Epithelial cell of esophagus (primary cell): Measurements from ENCODE around the gene ZNF19.
A peak's percentile ranks its signal among the peaks of the same experiment; 100 is the strongest.

Source experiments
- DNase-seq: peaks from one replicate; pipeline ENCODE4 v3.0.0; 2010; ENCODE audit warnings: low read depth
- H3K4me3 ChIP-seq: 2 replicates; pipeline ENCODE4 v1.5.1; 2011; ENCODE audit warnings: mild to moderate bottlenecking, low read length, control low read depth
- TF ChIP-seq, protein P1 (sequence below): IDR thresholded peaks from 2 replicates; pipeline ENCODE4 v1.5.1; 2011; ENCODE audit warnings: low read depth, mild to moderate bottlenecking, low read length, control low read depth, inconsistent platforms; ENCODE audit not compliant: insufficient read depth; ENCODE audit errors: missing control alignments

Gene ZNF19

DNA sequence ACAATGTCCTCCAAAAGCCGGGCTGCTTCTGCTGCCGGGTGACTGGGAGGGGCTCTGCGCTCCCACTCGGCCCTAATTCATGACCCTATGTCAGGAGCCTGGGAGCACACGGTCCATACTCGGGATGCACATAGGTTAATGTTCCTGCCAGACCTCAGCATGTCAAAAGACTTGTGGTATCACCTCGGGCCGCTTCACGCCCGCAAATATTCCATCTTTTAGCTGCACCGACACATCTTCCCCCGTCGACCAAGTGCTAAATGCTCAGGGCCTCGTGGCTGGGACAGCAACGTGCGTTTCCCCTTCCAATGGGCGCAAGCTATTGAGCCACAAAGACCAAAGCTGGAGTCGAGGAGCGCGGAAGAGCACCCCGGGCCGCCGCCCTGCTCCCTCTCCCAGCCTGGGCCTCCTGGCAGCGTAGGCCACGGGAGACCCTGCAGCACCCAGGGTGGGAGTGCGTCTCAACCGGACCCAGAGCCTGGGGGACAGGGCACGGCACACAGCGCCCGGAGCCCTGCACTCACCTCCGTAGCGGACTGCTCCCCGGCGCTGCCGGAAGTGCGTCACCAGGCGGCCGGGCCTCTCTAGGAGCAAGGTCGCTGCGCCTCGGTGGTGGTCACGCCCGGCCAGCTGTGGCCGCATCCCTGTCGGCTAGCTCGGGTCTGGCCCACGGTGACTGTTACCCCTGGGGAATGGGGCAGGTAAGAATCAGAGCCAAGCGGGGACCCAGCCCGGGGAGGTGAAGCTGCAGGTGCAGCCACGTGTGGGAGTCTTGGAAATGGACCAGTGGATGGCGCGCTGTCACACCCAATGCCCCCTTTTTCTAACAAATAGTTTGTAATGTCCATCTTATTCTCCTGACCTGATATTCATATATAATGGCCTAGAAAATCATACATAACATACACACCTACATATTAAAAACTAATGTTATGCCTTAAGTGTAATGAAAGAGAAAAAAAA, 27.2 kb downstream of the ZNF19 start, which contains the start of gene ZNF23:
Gene ZNF23 (minus strand): TSS at position 562 of the 963 bp plus-strand sequence. CDS start 5,451 bp downstream, outside the sequence.
- peak; percentile 76 for DNase-seq
- peak within 1 kb of the TSS; percentile 98 for H3K4me3 ChIP-seq
- TF ChIP-seq, protein P1, sequence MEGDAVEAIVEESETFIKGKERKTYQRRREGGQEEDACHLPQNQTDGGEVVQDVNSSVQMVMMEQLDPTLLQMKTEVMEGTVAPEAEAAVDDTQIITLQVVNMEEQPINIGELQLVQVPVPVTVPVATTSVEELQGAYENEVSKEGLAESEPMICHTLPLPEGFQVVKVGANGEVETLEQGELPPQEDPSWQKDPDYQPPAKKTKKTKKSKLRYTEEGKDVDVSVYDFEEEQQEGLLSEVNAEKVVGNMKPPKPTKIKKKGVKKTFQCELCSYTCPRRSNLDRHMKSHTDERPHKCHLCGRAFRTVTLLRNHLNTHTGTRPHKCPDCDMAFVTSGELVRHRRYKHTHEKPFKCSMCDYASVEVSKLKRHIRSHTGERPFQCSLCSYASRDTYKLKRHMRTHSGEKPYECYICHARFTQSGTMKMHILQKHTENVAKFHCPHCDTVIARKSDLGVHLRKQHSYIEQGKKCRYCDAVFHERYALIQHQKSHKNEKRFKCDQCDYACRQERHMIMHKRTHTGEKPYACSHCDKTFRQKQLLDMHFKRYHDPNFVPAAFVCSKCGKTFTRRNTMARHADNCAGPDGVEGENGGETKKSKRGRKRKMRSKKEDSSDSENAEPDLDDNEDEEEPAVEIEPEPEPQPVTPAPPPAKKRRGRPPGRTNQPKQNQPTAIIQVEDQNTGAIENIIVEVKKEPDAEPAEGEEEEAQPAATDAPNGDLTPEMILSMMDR: peak; percentile 17

DNA sequence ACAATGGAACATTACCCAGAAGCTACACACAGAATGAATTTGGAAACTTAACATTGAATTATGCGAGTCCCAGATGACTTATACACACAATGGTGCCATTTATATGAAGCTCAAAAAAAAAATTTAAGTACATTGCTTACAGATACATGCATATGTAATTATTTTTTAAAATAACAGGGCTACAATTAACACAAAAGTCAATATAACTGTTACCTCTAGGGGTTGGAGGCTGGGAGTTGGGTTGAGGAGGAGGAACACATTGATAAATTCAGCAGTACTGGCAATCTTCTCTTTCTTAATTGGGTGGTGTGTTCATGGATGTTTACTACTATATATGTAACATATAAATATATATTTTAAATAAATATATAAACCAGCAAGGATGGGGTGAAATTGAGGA, 28.2 kb downstream of the ZNF19 start:
- peak overlapping the region; percentile 98 for H3K4me3 ChIP-seq
- TF ChIP-seq, protein P1: no peak
- DNase-seq: no peak

DNA sequence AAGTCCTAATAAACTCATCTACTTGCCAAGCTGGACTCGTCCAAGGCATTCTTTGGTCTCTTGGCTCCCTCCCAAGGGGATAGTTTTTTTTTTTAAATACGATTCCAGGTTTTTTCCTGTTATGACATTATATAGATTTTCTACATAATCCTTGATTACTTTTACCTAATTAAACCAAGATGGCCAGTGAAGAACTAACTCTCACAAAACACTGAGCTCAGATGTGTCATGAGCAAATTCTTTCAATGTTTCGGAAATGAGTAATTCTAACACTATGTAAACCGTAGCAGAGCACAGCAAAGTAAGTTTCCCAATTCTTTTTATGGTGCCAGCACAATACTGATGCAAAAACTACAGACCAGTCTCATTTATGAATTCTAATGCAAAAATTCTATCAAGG, 28.9 kb downstream of the ZNF19 start:
- H3K4me3 ChIP-seq: no peak overlapping the region
- DNase-seq: peak; percentile 61
- TF ChIP-seq, protein P1: no peak

DNA sequence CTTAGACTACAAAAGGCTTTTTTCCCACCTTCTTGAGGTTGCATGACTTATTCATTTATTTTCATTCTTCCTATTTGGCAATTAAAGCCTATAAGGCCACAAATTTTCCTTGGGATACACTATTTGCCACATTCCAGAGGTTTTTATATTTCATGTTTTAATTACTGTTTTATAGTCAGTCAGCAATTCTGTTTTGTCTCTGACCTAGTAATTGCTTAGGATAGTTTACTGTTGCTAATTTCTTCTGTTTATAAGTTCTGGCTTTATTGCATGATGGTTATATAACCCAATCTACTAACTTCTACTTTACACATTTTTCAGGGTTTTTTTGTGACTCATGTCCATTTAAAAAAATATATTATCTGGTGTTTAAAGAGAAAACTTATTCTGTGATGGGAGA, 29.6 kb downstream of the ZNF19 start:
- DNase-seq: no peak
- no peak overlapping the region for H3K4me3 ChIP-seq
- TF ChIP-seq, protein P1: no peak

DNA sequence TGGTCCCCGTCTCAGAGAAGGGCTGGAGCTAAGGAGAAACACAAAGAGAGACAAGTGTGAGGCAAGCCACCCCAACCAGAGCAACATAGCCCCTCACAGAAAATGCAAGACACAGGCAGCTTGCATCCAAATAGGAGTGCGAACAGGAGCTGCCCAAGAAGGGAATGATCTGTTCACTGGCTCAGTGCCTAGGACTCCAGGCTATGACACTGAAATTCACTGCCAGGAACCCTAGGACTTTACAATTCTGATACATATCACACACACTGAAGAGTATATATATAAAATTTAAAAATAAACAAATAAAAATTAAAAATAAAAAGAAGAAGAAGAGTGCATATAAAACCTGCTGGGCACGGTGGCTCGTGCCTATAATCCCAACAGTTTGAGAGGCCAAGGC, 32.3 kb downstream of the ZNF19 start:
- DNase-seq: no peak
- TF ChIP-seq, protein P1: no peak
- no peak overlapping the region for H3K4me3 ChIP-seq

DNA sequence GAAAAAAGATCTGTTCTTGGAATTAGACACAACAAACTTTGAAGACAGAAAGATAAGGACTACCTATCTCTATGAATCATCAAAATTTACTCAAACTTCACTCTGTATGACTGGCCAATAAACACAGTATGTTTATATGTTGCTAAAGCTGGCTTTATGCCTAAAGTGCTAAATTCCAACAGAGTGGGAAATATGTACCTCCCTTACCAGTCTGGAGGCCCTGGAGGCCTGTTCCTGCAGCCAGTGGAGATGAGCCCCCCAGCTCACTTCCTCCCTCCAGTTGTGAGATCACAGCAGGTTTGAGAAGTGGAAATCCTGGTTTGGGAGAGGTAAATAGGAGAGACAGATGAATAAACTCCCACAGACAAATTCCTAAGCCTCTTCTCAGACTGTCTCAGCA, 36.1 kb downstream of the ZNF19 start:
- TF ChIP-seq, protein P1: no peak
- no peak for DNase-seq
- H3K4me3 ChIP-seq: no peak overlapping the region
